Loucy (cell line): Measurements from ENCODE around the gene SIM2.

Source experiments
- H2AFZ ChIP-seq: fragments of 200-600 bp; sonication (generic); 2 replicates; pipeline ENCODE4 v1.6.0; 2016; ENCODE audit warnings: antibody characterized with exemption, mild to moderate bottlenecking, low read length, moderate library complexity
- H3F3A ChIP-seq: fragments of 200-600 bp; 2 replicates; pipeline ENCODE4 v1.6.0; 2016; ENCODE audit warnings: antibody characterized with exemption, low read depth, mild to moderate bottlenecking
- H3K27me3 ChIP-seq: fragments of 200-600 bp; sonication (generic); 2 replicates; pipeline ENCODE4 v1.6.1; 2014; ENCODE audit warnings: low read length, mild to moderate bottlenecking; ENCODE audit not compliant: insufficient read depth, poor library complexity, severe bottlenecking
- H3K36me3 ChIP-seq: fragments of 200-600 bp; sonication (generic); 2 replicates; pipeline ENCODE4 v1.6.1; 2016; ENCODE audit warnings: low read length; ENCODE audit not compliant: insufficient read depth
- H3K4me1 ChIP-seq: fragments of 200-600 bp; sonication (generic); 2 replicates; pipeline ENCODE4 v1.5.1; 2014; ENCODE audit warnings: low read length, mild to moderate bottlenecking; ENCODE audit not compliant: insufficient read depth, poor library complexity, severe bottlenecking
- H3K4me2 ChIP-seq: fragments of 200-600 bp; sonication (generic); 2 replicates; pipeline ENCODE4 v1.6.0; 2014; ENCODE audit warnings: antibody characterized with exemption, low read length, low read depth, mild to moderate bottlenecking; ENCODE audit not compliant: poor library complexity, severe bottlenecking
- H3K4me3 ChIP-seq: fragments of 200-600 bp; sonication (generic); 2 replicates; pipeline ENCODE4 v1.5.1; 2014; ENCODE audit warnings: low read length, mild to moderate bottlenecking, mixed read lengths; ENCODE audit not compliant: poor library complexity, severe bottlenecking
- H3K79me2 ChIP-seq: fragments of 200-600 bp; sonication (generic); 2 replicates; pipeline ENCODE4 v1.6.1; 2014; ENCODE audit warnings: low read length; ENCODE audit not compliant: insufficient read depth
- H3K9ac ChIP-seq: fragments of 200-600 bp; sonication (generic); 2 replicates; pipeline ENCODE4 v1.6.0; 2014; ENCODE audit warnings: mild to moderate bottlenecking, low read depth, low read length, moderate library complexity; ENCODE audit not compliant: poor library complexity, severe bottlenecking
- H3K9me2 ChIP-seq: fragments of 200-600 bp; sonication (generic); replicated peaks from 2 replicates; pipeline ENCODE4 v1.6.1; 2016; ENCODE audit warnings: low read depth, low read length, mixed read lengths
- H3K9me3 ChIP-seq: fragments of 200-600 bp; sonication (generic); 2 replicates; pipeline ENCODE4 v1.6.1; 2014; ENCODE audit warnings: mild to moderate bottlenecking, antibody characterized with exemption, low read length, low read depth; ENCODE audit not compliant: insufficient read depth
- H4K20me1 ChIP-seq: fragments of 200-600 bp; sonication (generic); 2 replicates; pipeline ENCODE4 v1.6.0; 2014; ENCODE audit warnings: antibody characterized with exemption, low read length, mild to moderate bottlenecking; ENCODE audit not compliant: insufficient read depth, poor library complexity, severe bottlenecking
- EZH2phosphoT487 ChIP-seq: fragments of 200-600 bp; IDR thresholded peaks from 2 replicates; pipeline ENCODE4 v1.6.1; 2018; ENCODE audit warnings: antibody characterized with exemption, mild to moderate bottlenecking, moderate library complexity, borderline replicate concordance
- TF ChIP-seq, protein P1 (sequence below): fragments of 200-600 bp; sonication (generic); conservative IDR thresholded peaks from 2 replicates; pipeline ENCODE4 v1.5.1; 2014; ENCODE audit warnings: mild to moderate bottlenecking, antibody characterized with exemption, low read length

The SIM2 gene

DNA sequence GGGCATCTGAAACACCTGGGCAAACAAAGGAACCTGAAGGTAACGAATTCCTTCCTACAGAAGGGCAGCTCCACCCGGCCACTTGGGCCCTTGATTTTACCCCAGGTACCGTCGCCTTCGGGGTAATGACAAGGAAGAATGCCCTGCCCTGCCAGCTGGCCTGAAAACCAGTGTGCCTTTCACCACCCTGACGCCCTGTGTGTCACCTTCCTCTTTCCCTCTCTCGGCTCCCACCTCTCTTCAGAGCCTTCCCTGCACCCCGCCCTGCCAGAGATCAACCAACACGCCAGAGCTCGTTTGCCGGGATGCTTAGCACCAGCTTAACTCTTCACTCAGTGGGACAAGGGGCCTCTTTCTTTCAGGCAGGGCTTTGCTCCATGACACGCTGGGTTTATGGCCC lies 86.0 kb downstream of the SIM2 start:
- no peak overlapping the region for H2AFZ ChIP-seq
- TF ChIP-seq, protein P1, sequence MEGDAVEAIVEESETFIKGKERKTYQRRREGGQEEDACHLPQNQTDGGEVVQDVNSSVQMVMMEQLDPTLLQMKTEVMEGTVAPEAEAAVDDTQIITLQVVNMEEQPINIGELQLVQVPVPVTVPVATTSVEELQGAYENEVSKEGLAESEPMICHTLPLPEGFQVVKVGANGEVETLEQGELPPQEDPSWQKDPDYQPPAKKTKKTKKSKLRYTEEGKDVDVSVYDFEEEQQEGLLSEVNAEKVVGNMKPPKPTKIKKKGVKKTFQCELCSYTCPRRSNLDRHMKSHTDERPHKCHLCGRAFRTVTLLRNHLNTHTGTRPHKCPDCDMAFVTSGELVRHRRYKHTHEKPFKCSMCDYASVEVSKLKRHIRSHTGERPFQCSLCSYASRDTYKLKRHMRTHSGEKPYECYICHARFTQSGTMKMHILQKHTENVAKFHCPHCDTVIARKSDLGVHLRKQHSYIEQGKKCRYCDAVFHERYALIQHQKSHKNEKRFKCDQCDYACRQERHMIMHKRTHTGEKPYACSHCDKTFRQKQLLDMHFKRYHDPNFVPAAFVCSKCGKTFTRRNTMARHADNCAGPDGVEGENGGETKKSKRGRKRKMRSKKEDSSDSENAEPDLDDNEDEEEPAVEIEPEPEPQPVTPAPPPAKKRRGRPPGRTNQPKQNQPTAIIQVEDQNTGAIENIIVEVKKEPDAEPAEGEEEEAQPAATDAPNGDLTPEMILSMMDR: no peak
- no peak for TF ChIP-seq EZH2phosphoT487
- H3K9me3 ChIP-seq: 0 out of 2 replicates have a peak, but pooled peaks cover under 1% of the 10 kb centered on the region

DNA sequence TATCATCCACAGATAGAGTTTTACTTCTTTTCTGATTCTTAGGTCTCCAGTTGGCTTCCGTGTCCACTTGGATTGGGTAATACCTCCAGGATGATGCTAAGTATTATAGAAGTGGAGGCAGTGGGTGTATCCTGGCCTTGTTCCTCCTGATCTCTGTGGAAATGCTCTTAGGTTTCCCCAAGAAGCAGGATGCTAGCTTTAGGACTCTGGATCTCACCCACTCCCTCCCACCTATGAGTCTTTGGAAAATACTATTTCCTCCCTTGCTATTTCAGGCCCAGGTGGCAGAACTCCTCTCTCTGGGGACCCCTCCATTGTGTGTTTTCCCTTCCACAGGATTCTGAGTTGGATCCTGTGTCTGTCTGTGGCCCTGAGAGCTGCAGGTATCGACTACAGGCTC lies 86.7 kb downstream of the SIM2 start:
- Histone ChIP-seq H2AFZ (no peak overlapping the region), H3K9ac (no peak overlapping the region), H3K4me3 (no peak overlapping the region), H3K36me3 (no peaks in the 10 kb centered on the region), H3K27me3 (no peaks in the 10 kb centered on the region), H4K20me1 (no peaks in the 10 kb centered on the region), H3K9me2 (no peaks in the 10 kb centered on the region), H3F3A (no peaks in the 10 kb centered on the region), H3K4me2 (no peak overlapping the region), H3K79me2 (no peaks in the 10 kb centered on the region), H3K9me3 (no peaks in the 10 kb centered on the region), H3K4me1 (peaks cover 10% of the 10 kb centered on the region)
- TF ChIP-seq, protein P1: no peak
- no peak for TF ChIP-seq EZH2phosphoT487

More for the DNA sequence above, 86.0 kb downstream of the SIM2 start:
- no peaks in the 10 kb centered on the region for H3K36me3 ChIP-seq
- H3K79me2 ChIP-seq: no peaks in the 10 kb centered on the region
- H3F3A ChIP-seq: no peaks in the 10 kb centered on the region
- H3K27me3 ChIP-seq: no peaks in the 10 kb centered on the region
- no peak overlapping the region for H3K4me2 ChIP-seq
- peaks cover 10% of the 10 kb centered on the region for H3K4me1 ChIP-seq
- no peaks in the 10 kb centered on the region for H4K20me1 ChIP-seq
- no peak overlapping the region for H3K4me3 ChIP-seq
- no peaks in the 10 kb centered on the region for H3K9me2 ChIP-seq
- H3K9ac ChIP-seq: no peak overlapping the region

DNA sequence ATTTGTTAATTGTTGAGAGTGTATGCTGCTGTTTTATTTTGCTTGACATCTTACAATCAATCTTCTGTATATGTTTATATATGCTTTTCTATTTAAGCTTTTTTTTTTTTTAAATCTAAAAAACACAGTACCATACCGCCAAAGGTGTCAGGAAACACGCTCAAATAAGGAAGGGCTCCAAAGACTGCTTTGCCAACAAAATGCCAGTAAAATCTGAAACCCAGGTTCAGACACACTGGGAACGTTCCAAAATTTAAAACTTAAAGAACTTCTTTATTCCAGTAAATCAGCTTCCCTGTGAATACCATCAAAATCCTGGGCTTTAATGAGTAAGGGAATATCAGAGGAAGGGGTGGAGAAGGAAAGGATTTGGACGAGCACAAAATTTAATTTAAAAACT lies 87.3 kb downstream of the SIM2 start:
- no peaks in the 10 kb centered on the region for H4K20me1 ChIP-seq
- no peaks in the 10 kb centered on the region for H3K27me3 ChIP-seq
- TF ChIP-seq, protein P1: no peak
- no peak for TF ChIP-seq EZH2phosphoT487
- no peaks in the 10 kb centered on the region for H3K79me2 ChIP-seq
- no peaks in the 10 kb centered on the region for H3K9me3 ChIP-seq
- peaks cover 10% of the 10 kb centered on the region for H3K4me1 ChIP-seq
- H3F3A ChIP-seq: no peaks in the 10 kb centered on the region
- no peaks in the 10 kb centered on the region for H3K9me2 ChIP-seq
- H3K36me3 ChIP-seq: no peaks in the 10 kb centered on the region
- no peak overlapping the region for H3K9ac ChIP-seq
- H3K4me3 ChIP-seq: no peak overlapping the region
- no peak overlapping the region for H2AFZ ChIP-seq
- no peak overlapping the region for H3K4me2 ChIP-seq
